ENCODE measurements around the gene SCAF1.

DNA sequence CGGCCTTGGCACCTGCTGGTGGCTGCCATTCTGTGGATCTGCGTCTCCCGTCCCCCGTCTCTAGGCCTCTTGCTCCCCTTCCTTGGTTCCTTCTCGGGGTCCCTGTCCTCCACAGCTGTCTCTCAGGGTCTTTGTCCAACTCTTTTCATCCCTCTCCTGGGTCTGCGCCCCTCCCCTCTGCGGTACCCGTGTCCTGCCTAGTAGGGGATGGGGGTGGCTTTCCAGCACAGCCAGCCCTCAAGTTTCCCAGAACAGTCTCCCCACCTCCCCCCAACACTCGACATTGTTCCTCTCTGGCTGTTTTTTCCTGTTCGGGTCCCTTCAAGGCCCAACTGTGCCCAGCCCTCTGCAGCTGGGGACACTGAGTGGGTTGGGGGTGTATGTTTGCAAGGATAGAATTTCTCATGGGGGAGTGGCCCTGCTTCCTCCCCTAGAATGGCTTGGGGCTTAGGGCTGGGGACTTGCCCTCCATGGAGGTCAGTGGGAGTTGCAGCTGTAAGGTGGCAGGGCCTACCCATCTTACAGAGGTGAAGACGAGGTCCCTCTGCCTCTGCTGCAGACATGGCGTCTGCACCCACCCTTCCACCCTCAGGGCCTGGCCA lies 46.6 kb downstream of the SCAF1 start:
- TF ChIP-seq, protein P1, sequence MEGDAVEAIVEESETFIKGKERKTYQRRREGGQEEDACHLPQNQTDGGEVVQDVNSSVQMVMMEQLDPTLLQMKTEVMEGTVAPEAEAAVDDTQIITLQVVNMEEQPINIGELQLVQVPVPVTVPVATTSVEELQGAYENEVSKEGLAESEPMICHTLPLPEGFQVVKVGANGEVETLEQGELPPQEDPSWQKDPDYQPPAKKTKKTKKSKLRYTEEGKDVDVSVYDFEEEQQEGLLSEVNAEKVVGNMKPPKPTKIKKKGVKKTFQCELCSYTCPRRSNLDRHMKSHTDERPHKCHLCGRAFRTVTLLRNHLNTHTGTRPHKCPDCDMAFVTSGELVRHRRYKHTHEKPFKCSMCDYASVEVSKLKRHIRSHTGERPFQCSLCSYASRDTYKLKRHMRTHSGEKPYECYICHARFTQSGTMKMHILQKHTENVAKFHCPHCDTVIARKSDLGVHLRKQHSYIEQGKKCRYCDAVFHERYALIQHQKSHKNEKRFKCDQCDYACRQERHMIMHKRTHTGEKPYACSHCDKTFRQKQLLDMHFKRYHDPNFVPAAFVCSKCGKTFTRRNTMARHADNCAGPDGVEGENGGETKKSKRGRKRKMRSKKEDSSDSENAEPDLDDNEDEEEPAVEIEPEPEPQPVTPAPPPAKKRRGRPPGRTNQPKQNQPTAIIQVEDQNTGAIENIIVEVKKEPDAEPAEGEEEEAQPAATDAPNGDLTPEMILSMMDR (IDR thresholded peaks at IDR 0.05): no peak
- no peak for TF ChIP-seq POLR2A (IDR thresholded peaks at IDR 0.05)

Measured in body of pancreas (tissue), 4 donors.